GM19372 (cell line): Measurements from ENCODE around the gene CELF1.

Experiments
- ATAC-seq: cut with Tn5 transposase; IDR thresholded peaks from one replicate; pipeline ENCODE4 v1.9.1; 2021; ENCODE audit warnings: mild to moderate bottlenecking, low read depth, moderate library complexity; ENCODE audit not compliant: unreplicated experiment

CELF1 gene

GRCh38 chr11:47495011-47495855 lies 57.7 kb downstream of the CELF1 start:
- ATAC-seq, result no peak

- ATAC-seq, result no peak
Measured at GRCh38 chr11:47489395-47489755, 63.6 kb downstream of the CELF1 start.

- no peak for ATAC-seq
Measured at GRCh38 chr11:47488674-47489394, 64.1 kb downstream of the CELF1 start.

GRCh38 chr11:47488111-47488510 lies 64.8 kb downstream of the CELF1 start:
- no peak for ATAC-seq

GRCh38 chr11:47487421-47487820 lies 65.5 kb downstream of the CELF1 start:
- ATAC-seq, result no peak

GRCh38 chr11:47485107-47485506 lies 67.8 kb downstream of the CELF1 start:
- no peak for ATAC-seq

GRCh38 chr11:47483457-47483856 lies 69.5 kb downstream of the CELF1 start:
- no peak for ATAC-seq

GRCh38 chr11:47480762-47481161 lies 72.2 kb downstream of the CELF1 start:
- no peak for ATAC-seq

GRCh38 chr11:47478651-47479329 lies 74.1 kb downstream of the CELF1 start:
- ATAC-seq, result no peak

GRCh38 chr11:47477753-47478152 lies 75.2 kb downstream of the CELF1 start:
- no peak for ATAC-seq

GRCh38 chr11:47477323-47477722 lies 75.6 kb downstream of the CELF1 start:
- ATAC-seq, result no peak

GRCh38 chr11:47470671-47471070 lies 82.3 kb downstream of the CELF1 start:
- ATAC-seq, result no peak

- ATAC-seq, result no peak
Measured at GRCh38 chr11:47469361-47470179, 83.4 kb downstream of the CELF1 start.

GRCh38 chr11:47468598-47469214 lies 84.2 kb downstream of the CELF1 start:
- no peak for ATAC-seq

- ATAC-seq, result no peak
Measured at GRCh38 chr11:47467357-47467756, 85.6 kb downstream of the CELF1 start.

GRCh38 chr11:47466701-47467250 lies 86.2 kb downstream of the CELF1 start:
- ATAC-seq, result no peak

GRCh38 chr11:47466201-47466600 lies 86.7 kb downstream of the CELF1 start:
- ATAC-seq, result no peak

GRCh38 chr11:47464483-47464882 lies 88.4 kb downstream of the CELF1 start:
- ATAC-seq, result no peak

GRCh38 chr11:47461876-47462275 lies 91.1 kb downstream of the CELF1 start:
- ATAC-seq, result no peak
